Measurements from ENCODE around the gene CDKN1A. TPM values are rescaled to one million over a fixed set of nuclear protein-coding genes. Genes with fewer than 3 reads are reported as not detected.
A peak's percentile ranks its signal among the peaks of the same experiment; 100 is the strongest.

Gene CDKN1A
- polyA plus RNA-seq, 4 donors = 9.1 to 17.5 (median 12.3) TPM

DNA sequence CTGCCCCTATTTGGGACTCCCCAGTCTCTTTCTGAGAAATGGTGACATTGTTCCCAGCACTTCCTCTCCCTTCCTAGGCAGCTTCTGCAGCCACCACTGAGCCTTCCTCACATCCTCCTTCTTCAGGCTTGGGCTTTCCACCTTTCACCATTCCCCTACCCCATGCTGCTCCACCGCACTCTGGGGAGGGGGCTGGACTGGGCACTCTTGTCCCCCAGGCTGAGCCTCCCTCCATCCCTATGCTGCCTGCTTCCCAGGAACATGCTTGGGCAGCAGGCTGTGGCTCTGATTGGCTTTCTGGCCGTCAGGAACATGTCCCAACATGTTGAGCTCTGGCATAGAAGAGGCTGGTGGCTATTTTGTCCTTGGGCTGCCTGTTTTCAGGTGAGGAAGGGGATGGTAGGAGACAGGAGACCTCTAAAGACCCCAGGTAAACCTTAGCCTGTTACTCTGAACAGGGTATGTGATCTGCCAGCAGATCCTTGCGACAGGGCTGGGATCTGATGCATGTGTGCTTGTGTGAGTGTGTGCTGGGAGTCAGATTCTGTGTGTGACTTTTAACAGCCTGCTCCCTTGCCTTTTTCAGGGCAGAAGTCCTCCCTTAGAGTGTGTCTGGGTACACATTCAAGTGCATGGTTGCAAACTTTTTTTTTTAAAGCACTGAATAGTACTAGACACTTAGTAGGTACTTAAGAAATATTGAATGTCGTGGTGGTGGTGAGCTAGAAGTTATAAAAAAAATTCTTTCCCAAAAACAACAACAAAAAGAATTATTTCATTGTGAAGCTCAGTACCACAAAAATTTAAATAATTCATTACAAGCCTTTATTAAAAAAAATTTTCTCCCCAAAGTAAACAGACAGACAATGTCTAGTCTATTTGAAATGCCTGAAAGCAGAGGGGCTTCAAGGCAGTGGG, 2.1 kb upstream of the CDKN1A start:
- DNase-seq (ENCODE audit: low read depth in 4 of 4, low spot score in 3 of 4) = no peak

DNA sequence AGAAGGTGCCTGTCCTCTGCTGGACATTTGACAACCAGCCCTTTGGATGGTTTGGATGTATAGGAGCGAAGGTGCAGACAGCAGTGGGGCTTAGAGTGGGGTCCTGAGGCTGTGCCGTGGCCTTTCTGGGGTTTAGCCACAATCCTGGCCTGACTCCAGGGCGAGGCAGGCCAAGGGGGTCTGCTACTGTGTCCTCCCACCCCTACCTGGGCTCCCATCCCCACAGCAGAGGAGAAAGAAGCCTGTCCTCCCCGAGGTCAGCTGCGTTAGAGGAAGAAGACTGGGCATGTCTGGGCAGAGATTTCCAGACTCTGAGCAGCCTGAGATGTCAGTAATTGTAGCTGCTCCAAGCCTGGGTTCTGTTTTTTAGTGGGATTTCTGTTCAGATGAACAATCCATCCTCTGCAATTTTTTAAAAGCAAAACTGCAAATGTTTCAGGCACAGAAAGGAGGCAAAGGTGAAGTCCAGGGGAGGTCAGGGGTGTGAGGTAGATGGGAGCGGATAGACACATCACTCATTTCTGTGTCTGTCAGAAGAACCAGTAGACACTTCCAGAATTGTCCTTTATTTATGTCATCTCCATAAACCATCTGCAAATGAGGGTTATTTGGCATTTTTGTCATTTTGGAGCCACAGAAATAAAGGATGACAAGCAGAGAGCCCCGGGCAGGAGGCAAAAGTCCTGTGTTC, 1.3 kb upstream of the CDKN1A start:
- no peak for DNase-seq (ENCODE audit: low read depth in 4 of 4, low spot score in 3 of 4)

DNA sequence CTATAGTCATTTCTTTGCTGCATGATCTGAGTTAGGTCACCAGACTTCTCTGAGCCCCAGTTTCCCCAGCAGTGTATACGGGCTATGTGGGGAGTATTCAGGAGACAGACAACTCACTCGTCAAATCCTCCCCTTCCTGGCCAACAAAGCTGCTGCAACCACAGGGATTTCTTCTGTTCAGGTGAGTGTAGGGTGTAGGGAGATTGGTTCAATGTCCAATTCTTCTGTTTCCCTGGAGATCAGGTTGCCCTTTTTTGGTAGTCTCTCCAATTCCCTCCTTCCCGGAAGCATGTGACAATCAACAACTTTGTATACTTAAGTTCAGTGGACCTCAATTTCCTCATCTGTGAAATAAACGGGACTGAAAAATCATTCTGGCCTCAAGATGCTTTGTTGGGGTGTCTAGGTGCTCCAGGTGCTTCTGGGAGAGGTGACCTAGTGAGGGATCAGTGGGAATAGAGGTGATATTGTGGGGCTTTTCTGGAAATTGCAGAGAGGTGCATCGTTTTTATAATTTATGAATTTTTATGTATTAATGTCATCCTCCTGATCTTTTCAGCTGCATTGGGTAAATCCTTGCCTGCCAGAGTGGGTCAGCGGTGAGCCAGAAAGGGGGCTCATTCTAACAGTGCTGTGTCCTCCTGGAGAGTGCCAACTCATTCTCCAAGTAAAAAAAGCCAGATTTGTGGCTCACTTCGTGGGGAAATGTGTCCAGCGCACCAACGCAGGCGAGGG, 594 bp upstream of the CDKN1A start:
- no peak for DNase-seq (ENCODE audit: low read depth in 4 of 4, low spot score in 3 of 4)

DNA sequence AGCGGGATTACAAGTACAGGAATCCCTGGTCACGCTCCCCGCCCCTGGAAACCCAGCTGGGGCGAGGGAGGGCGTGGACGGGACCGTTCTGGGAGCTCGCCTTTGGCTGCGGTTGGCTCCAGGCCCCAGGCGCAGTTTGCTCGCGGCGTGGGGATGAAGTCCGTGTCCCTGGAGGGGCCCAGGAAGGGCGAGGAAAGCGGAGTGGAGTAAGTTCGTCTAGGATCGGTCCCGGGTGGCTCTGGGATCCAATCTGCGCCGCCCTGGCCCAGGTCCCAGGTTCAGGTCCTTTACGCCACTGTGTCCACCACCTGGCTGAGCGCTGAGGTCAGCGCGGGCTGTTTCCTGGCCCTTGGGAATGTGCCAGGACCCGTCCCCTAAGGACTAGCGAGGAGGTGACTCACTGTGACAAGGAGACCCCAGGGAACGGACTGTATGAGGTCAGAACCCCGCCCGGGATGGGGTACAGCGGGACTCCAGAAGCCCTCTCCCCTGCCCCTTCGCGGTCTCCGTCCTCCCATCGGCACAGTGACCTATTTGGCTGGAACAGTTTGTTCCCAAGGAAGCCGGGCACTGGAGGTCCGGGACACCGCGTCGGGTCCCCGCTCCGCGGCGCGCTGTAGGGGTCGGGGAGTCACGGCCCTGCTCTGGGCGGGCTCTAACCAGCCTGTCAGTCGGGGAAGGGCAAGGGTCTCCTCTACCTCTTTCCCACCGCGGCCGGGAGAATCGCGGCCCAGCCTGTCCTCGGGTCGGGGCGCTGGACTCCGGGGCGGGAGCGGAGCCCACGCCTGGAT, 724 bp downstream of the CDKN1A start:
- DNase-seq (ENCODE audit: low read depth in 4 of 4, low spot score in 3 of 4) = peak in 1 of 4 donors; percentile 48

DNA sequence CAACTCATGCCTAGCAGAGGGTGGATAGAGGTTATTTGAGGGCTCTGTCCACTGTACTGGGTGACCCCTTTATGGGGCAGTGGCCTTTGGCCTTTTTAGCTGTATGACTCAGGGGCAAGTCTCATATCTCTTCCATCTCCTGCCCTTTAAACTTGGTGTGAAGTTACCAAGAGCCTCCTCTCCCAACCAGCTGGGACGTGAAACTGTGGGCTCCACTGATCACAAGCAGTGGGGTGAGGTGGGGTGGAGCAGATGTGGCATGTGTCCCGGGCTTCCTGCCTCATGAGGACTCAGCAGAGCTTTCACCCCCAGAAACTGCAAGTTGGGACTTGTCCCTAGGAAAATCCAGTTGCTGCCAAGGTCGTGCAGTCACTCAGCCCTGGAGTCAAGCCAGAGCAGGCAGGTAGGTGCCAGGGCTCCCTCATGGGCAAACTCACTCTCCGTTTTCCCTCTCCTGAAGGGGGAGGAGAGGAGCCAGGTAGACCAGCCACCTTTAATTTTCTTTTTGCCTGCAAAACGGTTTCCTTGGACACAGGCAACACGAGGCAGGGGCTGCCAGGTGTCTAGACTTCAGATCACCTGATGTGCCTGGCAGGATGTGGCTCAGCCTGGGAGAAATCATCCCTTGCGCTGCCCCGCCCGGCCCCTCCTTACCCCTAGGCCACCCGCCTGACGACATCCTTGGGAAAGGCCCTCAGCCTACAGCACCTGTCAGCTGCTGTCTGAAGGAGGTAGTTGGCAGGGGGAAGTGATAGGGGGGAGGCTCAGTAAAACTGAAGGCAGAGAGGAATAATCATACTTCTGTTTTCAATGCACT, 4.0 kb downstream of the CDKN1A start:
- no peak for DNase-seq (ENCODE audit: low read depth in 4 of 4, low spot score in 3 of 4)

DNA sequence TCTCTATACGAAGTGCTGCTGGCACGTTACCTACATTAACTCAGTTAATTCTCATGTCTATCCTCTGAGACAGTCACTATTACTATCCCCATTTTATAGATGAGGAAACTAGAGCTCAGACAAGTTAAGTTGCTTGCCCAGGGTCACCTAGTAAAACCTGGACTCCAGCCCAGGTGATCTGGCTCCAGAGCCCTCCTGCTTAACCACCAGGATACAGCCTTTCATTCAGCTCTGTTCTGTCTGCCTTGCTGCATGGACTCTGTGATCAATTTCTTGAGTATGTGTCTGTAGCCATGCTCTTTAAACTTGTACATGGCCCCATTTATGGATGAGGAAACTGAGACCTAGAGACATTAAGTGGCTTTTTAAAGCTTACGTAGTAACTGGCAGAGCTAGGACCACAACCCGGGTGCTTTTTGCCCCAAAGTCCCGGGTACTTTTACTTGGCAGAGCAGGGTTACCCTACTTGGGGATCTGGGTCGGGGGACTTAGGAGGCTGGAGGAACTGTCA, 4.7 kb downstream of the CDKN1A start:
- DNase-seq (ENCODE audit: low read depth in 4 of 4, low spot score in 3 of 4) = no peak

DNA sequence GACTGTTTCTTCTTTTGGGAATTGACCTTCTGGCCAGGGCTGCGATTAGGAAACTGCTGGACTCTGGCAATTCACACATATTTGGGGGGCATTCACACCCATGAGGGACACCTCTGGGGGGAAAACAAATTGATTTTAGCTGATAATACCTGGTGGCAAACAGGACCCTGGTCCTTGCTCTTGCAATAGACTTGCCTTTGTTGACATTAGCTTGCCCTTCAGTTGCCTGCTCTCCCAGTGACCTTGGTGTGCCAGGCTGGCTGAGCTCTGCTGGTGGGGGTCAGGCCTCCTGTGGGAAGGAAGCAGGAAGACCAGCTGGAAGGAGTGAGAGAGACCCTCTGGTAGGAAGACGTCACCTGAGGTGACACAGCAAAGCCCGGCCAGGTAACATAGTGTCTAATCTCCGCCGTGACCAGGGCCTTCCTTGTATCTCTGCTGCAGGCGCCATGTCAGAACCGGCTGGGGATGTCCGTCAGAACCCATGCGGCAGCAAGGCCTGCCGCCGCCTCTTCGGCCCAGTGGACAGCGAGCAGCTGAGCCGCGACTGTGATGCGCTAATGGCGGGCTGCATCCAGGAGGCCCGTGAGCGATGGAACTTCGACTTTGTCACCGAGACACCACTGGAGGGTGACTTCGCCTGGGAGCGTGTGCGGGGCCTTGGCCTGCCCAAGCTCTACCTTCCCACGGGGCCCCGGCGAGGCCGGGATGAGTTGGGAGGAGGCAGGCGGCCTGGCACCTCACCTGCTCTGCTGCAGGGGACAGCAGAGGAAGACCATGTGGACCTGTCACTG, 5.3 kb downstream of the CDKN1A start:
- DNase-seq (ENCODE audit: low read depth in 4 of 4, low spot score in 3 of 4) = no peak

DNA sequence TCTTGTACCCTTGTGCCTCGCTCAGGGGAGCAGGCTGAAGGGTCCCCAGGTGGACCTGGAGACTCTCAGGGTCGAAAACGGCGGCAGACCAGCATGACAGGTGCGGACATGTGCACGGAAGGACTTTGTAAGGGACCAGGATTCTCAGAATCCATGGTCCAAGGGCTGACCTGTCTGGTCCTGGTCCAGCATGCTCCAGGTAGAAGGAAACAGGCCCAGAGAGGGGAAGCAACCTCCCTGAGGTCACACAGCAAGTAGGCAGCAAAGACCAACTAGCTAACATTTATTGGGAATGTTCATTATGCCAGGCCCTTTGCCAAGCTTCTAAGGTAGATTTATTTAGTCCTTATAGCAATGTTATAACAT, 5.9 kb downstream of the CDKN1A start:
- DNase-seq (ENCODE audit: low read depth in 4 of 4, low spot score in 3 of 4) = no peak

DNA sequence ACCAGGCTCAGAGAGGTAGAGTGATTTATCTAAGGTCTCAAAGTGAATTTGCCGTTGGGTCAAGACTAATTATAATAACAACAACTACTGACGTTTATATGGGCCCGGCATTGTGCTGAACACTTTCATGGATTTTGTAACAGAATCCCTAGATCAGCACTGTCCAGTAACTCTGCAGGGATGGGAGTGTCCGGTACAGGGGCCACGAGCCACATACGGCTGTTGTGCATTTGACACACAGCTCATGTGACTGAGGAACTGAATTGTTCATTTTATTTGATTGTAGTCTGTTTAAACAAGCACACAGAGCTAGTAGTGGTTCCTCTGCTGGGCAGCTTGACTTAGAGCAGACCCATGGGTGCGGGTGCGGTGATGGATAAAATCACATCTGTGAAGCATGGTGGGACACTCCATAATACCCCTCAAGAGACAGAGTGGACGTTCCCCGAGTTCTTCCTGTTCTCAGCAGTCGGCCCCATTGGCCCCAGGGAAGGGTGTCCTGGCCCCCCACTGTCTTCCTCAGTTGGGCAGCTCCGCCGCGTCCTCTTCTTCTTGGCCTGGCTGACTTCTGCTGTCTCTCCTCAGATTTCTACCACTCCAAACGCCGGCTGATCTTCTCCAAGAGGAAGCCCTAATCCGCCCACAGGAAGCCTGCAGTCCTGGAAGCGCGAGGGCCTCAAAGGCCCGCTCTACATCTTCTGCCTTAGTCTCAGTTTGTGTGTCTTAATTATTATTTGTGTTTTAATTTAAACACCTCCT, 6.8 kb downstream of the CDKN1A start:
- DNase-seq (ENCODE audit: low read depth in 4 of 4, low spot score in 3 of 4) = no peak

DNA sequence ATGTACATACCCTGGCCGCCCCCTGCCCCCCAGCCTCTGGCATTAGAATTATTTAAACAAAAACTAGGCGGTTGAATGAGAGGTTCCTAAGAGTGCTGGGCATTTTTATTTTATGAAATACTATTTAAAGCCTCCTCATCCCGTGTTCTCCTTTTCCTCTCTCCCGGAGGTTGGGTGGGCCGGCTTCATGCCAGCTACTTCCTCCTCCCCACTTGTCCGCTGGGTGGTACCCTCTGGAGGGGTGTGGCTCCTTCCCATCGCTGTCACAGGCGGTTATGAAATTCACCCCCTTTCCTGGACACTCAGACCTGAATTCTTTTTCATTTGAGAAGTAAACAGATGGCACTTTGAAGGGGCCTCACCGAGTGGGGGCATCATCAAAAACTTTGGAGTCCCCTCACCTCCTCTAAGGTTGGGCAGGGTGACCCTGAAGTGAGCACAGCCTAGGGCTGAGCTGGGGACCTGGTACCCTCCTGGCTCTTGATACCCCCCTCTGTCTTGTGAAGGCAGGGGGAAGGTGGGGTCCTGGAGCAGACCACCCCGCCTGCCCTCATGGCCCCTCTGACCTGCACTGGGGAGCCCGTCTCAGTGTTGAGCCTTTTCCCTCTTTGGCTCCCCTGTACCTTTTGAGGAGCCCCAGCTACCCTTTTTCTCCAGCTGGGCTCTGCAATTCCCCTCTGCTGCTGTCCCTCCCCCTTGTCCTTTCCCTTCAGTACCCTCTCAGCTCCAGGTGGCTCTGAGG, 7.6 kb downstream of the CDKN1A start:
- DNase-seq (ENCODE audit: low read depth in 4 of 4, low spot score in 3 of 4) = no peak

DNA sequence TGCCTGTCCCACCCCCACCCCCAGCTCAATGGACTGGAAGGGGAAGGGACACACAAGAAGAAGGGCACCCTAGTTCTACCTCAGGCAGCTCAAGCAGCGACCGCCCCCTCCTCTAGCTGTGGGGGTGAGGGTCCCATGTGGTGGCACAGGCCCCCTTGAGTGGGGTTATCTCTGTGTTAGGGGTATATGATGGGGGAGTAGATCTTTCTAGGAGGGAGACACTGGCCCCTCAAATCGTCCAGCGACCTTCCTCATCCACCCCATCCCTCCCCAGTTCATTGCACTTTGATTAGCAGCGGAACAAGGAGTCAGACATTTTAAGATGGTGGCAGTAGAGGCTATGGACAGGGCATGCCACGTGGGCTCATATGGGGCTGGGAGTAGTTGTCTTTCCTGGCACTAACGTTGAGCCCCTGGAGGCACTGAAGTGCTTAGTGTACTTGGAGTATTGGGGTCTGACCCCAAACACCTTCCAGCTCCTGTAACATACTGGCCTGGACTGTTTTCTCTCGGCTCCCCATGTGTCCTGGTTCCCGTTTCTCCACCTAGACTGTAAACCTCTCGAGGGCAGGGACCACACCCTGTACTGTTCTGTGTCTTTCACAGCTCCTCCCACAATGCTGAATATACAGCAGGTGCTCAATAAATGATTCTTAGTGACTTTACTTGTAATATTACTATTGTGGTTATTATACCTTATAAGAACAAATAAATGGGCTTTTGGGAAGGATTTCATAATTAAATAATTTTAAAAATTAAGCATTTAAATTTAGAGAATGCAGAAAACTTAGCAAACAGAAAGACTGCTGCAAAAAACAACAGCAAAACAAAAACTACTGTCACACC, 8.4 kb downstream of the CDKN1A start:
- DNase-seq (ENCODE audit: low read depth in 4 of 4, low spot score in 3 of 4) = no peak

DNA sequence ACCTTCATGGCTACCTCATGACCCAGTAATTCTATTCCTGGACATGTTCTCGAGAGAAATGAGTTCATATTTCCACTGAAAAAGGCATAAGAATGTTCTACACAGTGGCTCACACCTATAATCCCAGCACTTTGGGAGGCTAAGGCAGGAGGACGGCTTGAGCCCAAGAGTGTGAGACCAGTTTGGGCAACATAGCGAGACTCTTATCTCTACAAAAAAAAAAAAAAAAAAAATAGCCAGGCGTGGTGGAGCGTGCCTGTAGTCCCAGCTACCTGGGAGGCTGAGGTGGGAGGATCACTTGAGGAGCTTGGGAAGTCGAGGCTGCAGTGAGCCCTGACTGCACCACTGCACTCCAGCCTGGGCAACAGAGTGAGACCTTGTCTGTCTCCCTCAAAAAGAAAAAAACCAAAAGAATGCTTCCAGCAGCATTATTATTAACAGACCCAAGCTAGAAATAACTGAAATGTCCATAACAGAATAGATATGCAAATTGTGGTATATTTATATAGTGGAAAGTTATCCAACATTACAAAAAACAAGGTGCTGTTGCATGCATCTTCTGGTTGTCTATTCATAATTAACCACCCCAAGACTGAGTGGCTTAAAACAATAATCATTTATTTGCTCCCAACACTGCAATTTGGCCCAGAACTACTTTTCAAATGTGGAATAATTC, 9.7 kb downstream of the CDKN1A start:
- no peak for DNase-seq (ENCODE audit: low read depth in 4 of 4, low spot score in 3 of 4)

DNA sequence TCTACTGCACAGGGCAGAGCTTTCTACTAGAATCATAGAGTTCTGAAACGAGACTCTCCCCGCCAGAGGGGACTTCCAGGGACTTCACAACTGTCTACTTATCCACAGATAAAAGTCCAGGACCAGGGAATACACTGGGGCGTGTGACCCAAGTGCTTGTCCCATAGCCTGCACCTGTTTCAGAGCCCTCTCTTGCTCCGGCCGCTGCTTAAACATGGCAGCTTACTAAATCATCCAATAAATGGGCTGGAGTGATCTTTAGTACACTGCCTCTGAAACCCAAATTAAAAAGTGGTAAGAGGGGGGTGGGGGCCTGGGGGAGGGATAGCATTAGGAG, 10.2 kb downstream of the CDKN1A start:
- no peak for DNase-seq (ENCODE audit: low read depth in 4 of 4, low spot score in 3 of 4)

DNA sequence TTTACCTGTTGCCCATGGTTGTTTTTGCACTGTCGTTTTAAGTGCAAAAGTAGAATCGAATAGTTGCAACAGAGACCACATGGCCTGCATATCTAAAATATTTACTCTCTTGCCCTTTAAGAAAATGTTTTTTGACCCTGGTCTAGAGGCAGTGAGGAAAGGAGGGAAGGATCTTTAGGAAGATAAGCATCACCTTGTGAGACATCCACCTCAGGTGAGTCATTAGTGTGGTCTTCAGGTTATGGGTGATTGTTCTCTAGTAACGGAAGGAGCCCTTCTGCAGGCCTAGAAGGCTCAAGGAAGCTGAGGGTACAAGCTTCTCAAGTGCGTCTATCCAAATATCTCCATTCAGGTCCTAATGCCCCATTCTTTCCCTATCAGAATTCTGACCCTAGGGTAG, 12.5 kb downstream of the CDKN1A start:
- DNase-seq (ENCODE audit: low read depth in 4 of 4, low spot score in 3 of 4) = no peak

DNA sequence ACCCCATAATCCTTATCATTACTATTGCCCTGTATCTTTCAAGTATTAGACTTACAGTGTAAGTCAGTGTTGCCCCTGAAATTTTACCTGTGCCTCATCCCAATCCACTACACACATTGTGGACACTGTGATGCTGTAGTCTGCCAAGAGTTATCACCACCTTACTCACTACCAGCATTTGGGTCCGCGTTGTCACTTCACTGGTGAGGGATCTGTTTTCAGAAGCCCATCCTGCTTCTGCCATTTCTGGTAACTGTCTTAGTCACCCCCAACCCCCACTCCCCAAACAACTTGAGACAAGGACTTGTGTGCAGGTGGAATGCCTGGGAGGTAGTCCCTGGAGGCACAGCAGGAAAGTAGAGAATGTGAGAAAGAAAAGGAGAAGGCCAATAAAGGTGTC, 13.1 kb downstream of the CDKN1A start:
- DNase-seq (ENCODE audit: low read depth in 4 of 4, low spot score in 3 of 4) = no peak

DNA sequence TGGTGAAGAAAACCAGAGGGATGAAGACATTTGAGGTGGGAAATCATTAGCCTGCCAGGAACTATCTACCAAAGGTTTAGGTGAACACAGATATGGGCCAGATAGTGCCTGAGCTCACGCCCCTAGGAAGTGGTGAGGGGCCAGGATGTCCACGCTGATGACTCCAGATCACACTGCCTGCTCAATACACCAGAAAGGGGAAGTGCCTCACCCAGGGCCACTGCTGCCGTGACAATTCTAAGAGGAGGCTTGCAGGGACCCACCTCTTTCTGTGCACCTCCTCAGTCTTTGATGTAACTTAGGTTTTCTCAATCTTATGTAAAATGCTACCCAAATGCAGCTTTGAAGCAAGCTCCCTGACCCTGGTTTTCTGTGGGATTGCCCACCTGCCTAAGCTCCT, 13.7 kb downstream of the CDKN1A start:
- no peak for DNase-seq (ENCODE audit: low read depth in 4 of 4, low spot score in 3 of 4)

Data from right renal pelvis (tissue), 4 donors.